WTC11 (cell line): ENCODE results near the gene RCAN3.

Experiments used
- ATF1 ChIP-seq: sonication (generic); formaldehyde crosslinking; IDR thresholded peaks from 2 replicates; pipeline ENCODE4 v1.8.1; 2023; ENCODE audit warnings: mild to moderate bottlenecking, moderate library complexity, missing genetic modification reagents
- ATF6 ChIP-seq: sonication (generic); formaldehyde crosslinking; IDR thresholded peaks from 2 replicates; pipeline ENCODE4 v1.8.1; 2023; ENCODE audit warnings: mild to moderate bottlenecking, missing genetic modification reagents
- CREB1 ChIP-seq: sonication (generic); formaldehyde crosslinking; IDR thresholded peaks from 2 replicates; pipeline ENCODE4 v1.8.0; 2023; ENCODE audit warnings: mild to moderate bottlenecking, missing genetic modification reagents
- CTCF ChIP-seq: fragments of 200-600 bp; IDR thresholded peaks from 2 replicates; pipeline ENCODE4 v1.8.0; 2022; ENCODE audit warnings: antibody characterized with exemption
- JUN ChIP-seq: sonication (generic); formaldehyde crosslinking; IDR thresholded peaks from 2 replicates; pipeline ENCODE4 v1.8.0; 2023; ENCODE audit warnings: mild to moderate bottlenecking, missing genetic modification reagents
- NFATC4 ChIP-seq: fragments of 250-450 bp; sonication (Bioruptor Pico); IDR thresholded peaks from 2 replicates; pipeline ENCODE4 v1.9.0; 2021; ENCODE audit warnings: mild to moderate bottlenecking
- NFYB ChIP-seq: sonication (generic); formaldehyde crosslinking; conservative IDR thresholded peaks from 2 replicates; pipeline ENCODE4 v1.8.0; 2022; ENCODE audit warnings: low read depth, missing genetic modification reagents
- SP1 ChIP-seq: sonication (generic); formaldehyde crosslinking; conservative IDR thresholded peaks from 2 replicates; pipeline ENCODE4 v1.8.1; 2022; ENCODE audit warnings: missing genetic modification reagents
- TEAD4 ChIP-seq: sonication (generic); formaldehyde crosslinking; IDR thresholded peaks from 2 replicates; pipeline ENCODE4 v1.8.0; 2022; ENCODE audit warnings: mild to moderate bottlenecking, missing genetic modification reagents
- USF2 ChIP-seq: sonication (generic); formaldehyde crosslinking; IDR thresholded peaks from 2 replicates; pipeline ENCODE4 v1.8.1; 2023; ENCODE audit warnings: mild to moderate bottlenecking, missing genetic modification reagents, moderate library complexity
- ZNF512 ChIP-seq: sonication (generic); formaldehyde crosslinking; IDR thresholded peaks from 2 replicates; pipeline ENCODE4 v1.8.1; 2022; ENCODE audit warnings: missing genetic modification reagents, borderline replicate concordance
- TF ChIP-seq, protein P1 (sequence below): sonication (generic); formaldehyde crosslinking; IDR thresholded peaks from 2 replicates; pipeline ENCODE4 v1.8.0; 2022; ENCODE audit warnings: mild to moderate bottlenecking, missing genetic modification reagents
- TF ChIP-seq, protein P2 (sequence below): sonication (generic); formaldehyde crosslinking; IDR thresholded peaks from 2 replicates; pipeline ENCODE4 v1.8.1; 2022; ENCODE audit warnings: low read depth, missing genetic modification reagents, borderline replicate concordance

DNA sequence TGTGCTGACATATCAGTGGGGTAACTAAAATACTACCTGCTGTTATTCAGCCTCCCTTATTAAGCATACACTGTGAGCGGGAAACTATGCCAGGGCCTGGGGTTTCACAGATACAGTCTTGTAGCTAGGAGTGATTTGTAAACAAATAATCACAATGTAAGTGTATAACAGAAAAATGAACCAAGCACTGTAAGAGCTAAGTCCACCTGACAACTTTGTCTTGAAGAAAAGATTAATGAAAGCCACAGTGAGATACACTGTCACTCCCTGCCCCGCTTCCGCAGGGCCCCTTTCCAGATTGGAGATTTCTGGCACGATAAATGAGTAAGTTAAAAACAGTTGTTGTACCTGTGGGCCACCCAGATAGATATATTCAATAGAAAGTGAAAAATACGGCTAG lies 4.8 kb downstream of the RCAN3 start:
- TF ChIP-seq TEAD4 (CRISPR knock-in tag), result no peak
- TF ChIP-seq CTCF, result no peak
- TF ChIP-seq ATF6, result no peak
- TF ChIP-seq USF2 (CRISPR knock-in tag), result no peak
- TF ChIP-seq, protein P1, sequence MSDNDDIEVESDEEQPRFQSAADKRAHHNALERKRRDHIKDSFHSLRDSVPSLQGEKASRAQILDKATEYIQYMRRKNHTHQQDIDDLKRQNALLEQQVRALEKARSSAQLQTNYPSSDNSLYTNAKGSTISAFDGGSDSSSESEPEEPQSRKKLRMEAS (CRISPR knock-in tag), result no peak
- TF ChIP-seq CREB1 (CRISPR knock-in tag), result no peak
- TF ChIP-seq NFYB (CRISPR knock-in tag), result no peak
- TF ChIP-seq SP1 (CRISPR knock-in tag), result no peak
- TF ChIP-seq NFATC4 (CRISPR knock-in tag), result no peak
- TF ChIP-seq, protein P2, sequence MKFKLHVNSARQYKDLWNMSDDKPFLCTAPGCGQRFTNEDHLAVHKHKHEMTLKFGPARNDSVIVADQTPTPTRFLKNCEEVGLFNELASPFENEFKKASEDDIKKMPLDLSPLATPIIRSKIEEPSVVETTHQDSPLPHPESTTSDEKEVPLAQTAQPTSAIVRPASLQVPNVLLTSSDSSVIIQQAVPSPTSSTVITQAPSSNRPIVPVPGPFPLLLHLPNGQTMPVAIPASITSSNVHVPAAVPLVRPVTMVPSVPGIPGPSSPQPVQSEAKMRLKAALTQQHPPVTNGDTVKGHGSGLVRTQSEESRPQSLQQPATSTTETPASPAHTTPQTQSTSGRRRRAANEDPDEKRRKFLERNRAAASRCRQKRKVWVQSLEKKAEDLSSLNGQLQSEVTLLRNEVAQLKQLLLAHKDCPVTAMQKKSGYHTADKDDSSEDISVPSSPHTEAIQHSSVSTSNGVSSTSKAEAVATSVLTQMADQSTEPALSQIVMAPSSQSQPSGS, result no peak
- TF ChIP-seq JUN (CRISPR knock-in tag), result no peak
- no peak for TF ChIP-seq ATF1 (CRISPR knock-in tag)
- no peak for TF ChIP-seq ZNF512 (CRISPR knock-in tag)
